ENCODE measurements around the gene PTGDR. TPM values are rescaled to one million over a fixed set of nuclear protein-coding genes. Genes with fewer than 3 reads are reported as not detected.

PTGDR gene
- total and polyA plus RNA-seq, 9 of the 15 experiments (the other 6 are each of a cell fraction or from before 2014, with no cell fraction given) = not detected

GRCh38 chr14:52266179-52266578 lies 1.3 kb upstream of the PTGDR start (continued):
- TF ChIP-seq, protein P1, sequence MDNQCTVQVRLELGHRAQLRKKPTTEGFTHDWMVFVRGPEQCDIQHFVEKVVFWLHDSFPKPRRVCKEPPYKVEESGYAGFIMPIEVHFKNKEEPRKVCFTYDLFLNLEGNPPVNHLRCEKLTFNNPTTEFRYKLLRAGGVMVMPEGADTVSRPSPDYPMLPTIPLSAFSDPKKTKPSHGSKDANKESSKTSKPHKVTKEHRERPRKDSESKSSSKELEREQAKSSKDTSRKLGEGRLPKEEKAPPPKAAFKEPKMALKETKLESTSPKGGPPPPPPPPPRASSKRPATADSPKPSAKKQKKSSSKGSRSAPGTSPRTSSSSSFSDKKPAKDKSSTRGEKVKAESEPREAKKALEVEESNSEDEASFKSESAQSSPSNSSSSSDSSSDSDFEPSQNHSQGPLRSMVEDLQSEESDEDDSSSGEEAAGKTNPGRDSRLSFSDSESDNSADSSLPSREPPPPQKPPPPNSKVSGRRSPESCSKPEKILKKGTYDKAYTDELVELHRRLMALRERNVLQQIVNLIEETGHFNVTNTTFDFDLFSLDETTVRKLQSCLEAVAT (IDR thresholded peaks at IDR 0.05) = no peak
- TF ChIP-seq MXD1 (CRISPR knock-in tag; IDR thresholded peaks at IDR 0.05; ENCODE audit: borderline replicate concordance, poor library complexity, severe bottlenecking) (no peak), XRCC5 (IDR thresholded peaks at IDR 0.05; ENCODE audit: low read depth, low read length) (no peak), ZNF280B (CRISPR knock-in tag; IDR thresholded peaks at IDR 0.05) (no peak)

DNA sequence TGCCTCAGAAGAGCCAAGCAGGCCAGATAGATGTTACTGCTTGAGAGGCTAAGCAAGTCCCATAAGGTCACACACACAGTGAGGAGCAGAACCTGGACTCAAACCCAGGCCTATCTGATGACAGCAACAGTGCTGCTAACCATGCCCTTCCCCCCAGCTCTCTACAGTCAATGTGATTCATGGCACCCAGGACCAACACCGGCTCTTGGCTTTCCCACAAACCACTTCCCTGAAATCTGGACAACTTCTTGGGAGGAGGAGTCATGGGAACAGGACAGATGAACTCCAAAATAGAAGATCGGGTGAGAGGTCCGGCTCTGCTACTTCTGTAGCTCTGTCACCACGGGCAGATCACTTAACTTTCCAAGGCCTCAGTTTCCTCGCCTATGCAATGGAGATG lies 716 bp upstream of the PTGDR start:
- ChIA-PET CTCF (ENCODE audit: low intra/inter-chr PET ratio) (no interaction called here), POLR2A (interaction anchor here (0.9 kb wide), 1 partner anchor 13 kb away, joined by 3 read pairs; no protein-coding TSS in a partner anchor)
- no peaks in the 10 kb centered on the region for H3K79me2 ChIP-seq (ENCODE audit: control insufficient read depth, insufficient read depth, low read length)
- no peak overlapping the region for H3K4me3 ChIP-seq
- no peak for FAIRE-seq
- no peak for DNase-seq (ENCODE audit: extremely low read depth in 1 of 4, low spot score in 3 of 4)
- intact Hi-C loops (cut with micrococcal nuclease) = no loop called here
- H2AFZ ChIP-seq (ENCODE audit: low read depth, low read length) = no peak overlapping the region
- no peak for ATAC-seq
- no peaks in the 10 kb centered on the region for H4K20me1 ChIP-seq (replicated peaks; ENCODE audit: control insufficient read depth, insufficient read depth, low read length)
- 0% methylated on average over 2 of the region's 5 CpGs for WGBS (ENCODE audit: insufficient coverage, low coverage, missing lambda C conversion rate)
- no peak overlapping the region for H3K4me2 ChIP-seq (ENCODE audit: insufficient read depth, low read length)
- no peak overlapping the region for H3K9ac ChIP-seq (ENCODE audit: insufficient read depth in 1 of 2, low read depth in 2 of 2, low read length in 2 of 2)
- no peaks in the 10 kb centered on the region for H3K36me3 ChIP-seq (ENCODE audit: control insufficient read depth, insufficient read depth, low read length)
- no TSS peak for BruUV-seq (replicated peaks)
- in situ Hi-C loops (cut with MboI) = no loop called here
- no peaks in the 10 kb centered on the region for H3K4me1 ChIP-seq (replicated peaks in 1 of 2; ENCODE audit: control insufficient read depth in 2 of 2, insufficient read depth in 2 of 2, low read length in 2 of 2)
- peaks cover 0 to 15% of the 10 kb centered on the region in 2 experiments; a peak in 2 of 5 replicates for H3K27me3 ChIP-seq (ENCODE audit: control insufficient read depth in 2 of 2, insufficient read depth in 2 of 2, low read length in 2 of 2)
- no peaks in the 10 kb centered on the region for H3K9me1 ChIP-seq (ENCODE audit: control insufficient read depth, insufficient read depth, low read length)
- H3K27ac ChIP-seq (ENCODE audit: extremely low read depth, low read depth, low read length) = no peak overlapping the region
- no peaks in the 10 kb centered on the region for H3K9me3 ChIP-seq (replicated peaks; ENCODE audit: control insufficient read depth, insufficient read depth, low read depth, low read length)
- TF ChIP-seq EZH2 (IDR thresholded peaks at IDR 0.05; ENCODE audit: borderline replicate concordance, low read depth, low read length) = no peak
- no peak for TF ChIP-seq CTCFL (IDR thresholded peaks at IDR 0.05; ENCODE audit: borderline replicate concordance, insufficient read depth, low read depth, low read length, poor library complexity, severe bottlenecking)
- TF ChIP-seq, protein P2, sequence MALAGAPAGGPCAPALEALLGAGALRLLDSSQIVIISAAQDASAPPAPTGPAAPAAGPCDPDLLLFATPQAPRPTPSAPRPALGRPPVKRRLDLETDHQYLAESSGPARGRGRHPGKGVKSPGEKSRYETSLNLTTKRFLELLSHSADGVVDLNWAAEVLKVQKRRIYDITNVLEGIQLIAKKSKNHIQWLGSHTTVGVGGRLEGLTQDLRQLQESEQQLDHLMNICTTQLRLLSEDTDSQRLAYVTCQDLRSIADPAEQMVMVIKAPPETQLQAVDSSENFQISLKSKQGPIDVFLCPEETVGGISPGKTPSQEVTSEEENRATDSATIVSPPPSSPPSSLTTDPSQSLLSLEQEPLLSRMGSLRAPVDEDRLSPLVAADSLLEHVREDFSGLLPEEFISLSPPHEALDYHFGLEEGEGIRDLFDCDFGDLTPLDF (CRISPR knock-in tag; IDR thresholded peaks at IDR 0.05) = no peak
- no peak for TF ChIP-seq HEY1 (CRISPR knock-in tag; IDR thresholded peaks at IDR 0.05; ENCODE audit: borderline replicate concordance)
- no peak for TF ChIP-seq ZNF146 (CRISPR knock-in tag; IDR thresholded peaks at IDR 0.05; ENCODE audit: unreplicated experiment)
